Gastroesophageal sphincter (tissue), 3 donors: Measurements from ENCODE around the gene VSX2.

Experiments
- CTCF ChIP-seq, 4 experiments: fragments of 200-600 bp in 2 of 4; fragments of 450-650 bp in 2 of 4; sonication (generic) in 1 of 4; IDR thresholded peaks; one replicate each; pipeline ENCODE4 v1.5.1; 2017 to 2019; ENCODE audit warnings: antibody characterized with exemption in 4 of 4, mild to moderate bottlenecking in 2 of 4, moderate library complexity in 2 of 4
- POLR2A ChIP-seq, 2 donors: fragments of 450-650 bp; IDR thresholded peaks; one replicate each; pipeline ENCODE4 v1.6.1; 2017; ENCODE audit warnings: antibody characterized with exemption in 2 of 2, mild to moderate bottlenecking in 2 of 2, moderate library complexity in 1 of 2
- POLR2AphosphoS5 ChIP-seq: sonication (generic); formaldehyde crosslinking; IDR thresholded peaks from one replicate; pipeline ENCODE4 v1.6.1; 2017; ENCODE audit warnings: antibody characterized with exemption

- no peak for TF ChIP-seq POLR2AphosphoS5
- no peak for TF ChIP-seq CTCF (IDR thresholded peaks at IDR 0.05)
- TF ChIP-seq POLR2A (IDR thresholded peaks at IDR 0.05): no peak
These were observed 19.5 kb downstream of the VSX2 start for GRCh38 chr14:74258764-74259035.
